HepG2 (cell line): ENCODE measurements around the gene FBXO33. TPM values are rescaled to one million over a fixed set of nuclear protein-coding genes. Genes with fewer than 3 reads are reported as not detected.

ENCODE experiments used
- ATF2 ChIP-seq: sonication (generic); formaldehyde crosslinking; IDR thresholded peaks from 2 replicates; pipeline ENCODE4 v1.4.0; 2020; ENCODE audit warnings: missing genetic modification reagents
- DMTF1 ChIP-seq: sonication (generic); formaldehyde crosslinking; IDR thresholded peaks from 2 replicates; pipeline ENCODE4 v1.4.0; 2020; ENCODE audit warnings: mild to moderate bottlenecking, missing genetic modification reagents
- HCFC1 ChIP-seq: fragments of 150-350 bp; IDR thresholded peaks from 2 replicates; pipeline ENCODE4 v1.6.1; 2014; ENCODE audit warnings: low read depth, low read length
- HES4 ChIP-seq: sonication (generic); formaldehyde crosslinking; IDR thresholded peaks from 2 replicates; pipeline ENCODE4 v1.9.0; 2021; ENCODE audit warnings: mild to moderate bottlenecking, missing genetic modification reagents, borderline replicate concordance
- HMG20A ChIP-seq: IDR thresholded peaks from 2 replicates; pipeline ENCODE4 v1.6.1; 2016; ENCODE audit warnings: borderline replicate concordance
- KLF12 ChIP-seq: sonication (generic); formaldehyde crosslinking; IDR thresholded peaks from 2 replicates; pipeline ENCODE4 v1.4.0; 2020; ENCODE audit warnings: missing genetic modification reagents, borderline replicate concordance
- NFKBIZ ChIP-seq: IDR thresholded peaks from 2 replicates; pipeline ENCODE4 v1.6.1; 2018; ENCODE audit warnings: missing genetic modification reagents, missing compliant biosample characterization
- NR2F6 ChIP-seq, 2 experiments: IDR thresholded peaks; 2 replicates each; pipeline ENCODE4 v1.6.1; 2016; ENCODE audit warnings: antibody characterized with exemption in 1 of 2, mild to moderate bottlenecking in 1 of 2
- REL ChIP-seq: sonication (generic); formaldehyde crosslinking; conservative IDR thresholded peaks from 2 replicates; pipeline ENCODE4 v1.8.0; 2022; ENCODE audit warnings: mild to moderate bottlenecking, missing genetic modification reagents, moderate library complexity
- STAT5B ChIP-seq: sonication (generic); formaldehyde crosslinking; IDR thresholded peaks from 2 replicates; pipeline ENCODE4 v1.4.0; 2020; ENCODE audit warnings: missing genetic modification reagents
- ZFP62 ChIP-seq: sonication (generic); formaldehyde crosslinking; IDR thresholded peaks from 2 replicates; pipeline ENCODE4 v1.4.0; 2020; ENCODE audit warnings: missing genetic modification reagents
- ZNF616 ChIP-seq: sonication (generic); formaldehyde crosslinking; IDR thresholded peaks from 2 replicates; pipeline ENCODE4 v1.5.0; 2020; ENCODE audit warnings: low read depth, mild to moderate bottlenecking, missing genetic modification reagents
- ZNF761 ChIP-seq: sonication (generic); formaldehyde crosslinking; conservative IDR thresholded peaks from 2 replicates; pipeline ENCODE4 v1.4.0; 2020; ENCODE audit warnings: mild to moderate bottlenecking, missing genetic modification reagents
- ZNF788 ChIP-seq: sonication (generic); formaldehyde crosslinking; IDR thresholded peaks from 2 replicates; pipeline ENCODE4 v1.5.0; 2020; ENCODE audit warnings: mild to moderate bottlenecking, missing genetic modification reagents, borderline replicate concordance
- polyA plus RNA-seq, 8 experiments: library from polyadenylated mRNA; depleted of rRNA in 3 of 8; stranded (reverse) in 7 of 8; unstranded in 1 of 8; fragments of >200 nt; fragmentation: Illumina TruSeq in 4 of 8; extraction: Trizol in 4 of 8; gene quantifications; 2 replicates each; pipeline versions ENCODE4 v1.2.1 to v1.2.3, GENCODE V29; 2011 to 2016; ENCODE audit warnings: low read depth in 4 of 8, missing spikeins in 1 of 8, mixed read lengths in 1 of 8; ENCODE audit not compliant: insufficient read depth in 1 of 8
- total RNA-seq, 5 experiments: library from RNA; depleted of rRNA; stranded (reverse); fragments of >200 nt; fragmentation: Illumina TruSeq; extraction: Trizol; gene quantifications; 2 replicates each; pipeline ENCODE4 v1.2.3, GENCODE V29; 2016; ENCODE audit warnings: low read depth in 1 of 5
- TF ChIP-seq, protein P1 (sequence below): sonication (generic); formaldehyde crosslinking; IDR thresholded peaks from 2 replicates; pipeline ENCODE4 v1.8.0; 2023; ENCODE audit warnings: mild to moderate bottlenecking, missing genetic modification reagents
- TF ChIP-seq, protein P2 (sequence below): sonication (generic); formaldehyde crosslinking; IDR thresholded peaks from 2 replicates; pipeline ENCODE4 v1.4.0; 2020; ENCODE audit warnings: low read depth, mild to moderate bottlenecking, missing genetic modification reagents
- TF ChIP-seq, protein P3 (sequence below), 2 experiments: IDR thresholded peaks; 2 replicates each; pipeline ENCODE4 v1.6.1; 2011 to 2012; ENCODE audit warnings: low read length in 2 of 2, borderline replicate concordance in 1 of 2, low read depth in 1 of 2, mild to moderate bottlenecking in 1 of 2, moderate library complexity in 1 of 2

Gene FBXO33
- total and polyA plus RNA-seq, 2 of the 13 experiments (the other 11 are each of a cell fraction or from before 2014, with no cell fraction given) = 15.5 to 16.9 TPM

GRCh38 chr14:39432179-39432618, at the start of gene FBXO33 (continued):
- TF ChIP-seq, protein P1, sequence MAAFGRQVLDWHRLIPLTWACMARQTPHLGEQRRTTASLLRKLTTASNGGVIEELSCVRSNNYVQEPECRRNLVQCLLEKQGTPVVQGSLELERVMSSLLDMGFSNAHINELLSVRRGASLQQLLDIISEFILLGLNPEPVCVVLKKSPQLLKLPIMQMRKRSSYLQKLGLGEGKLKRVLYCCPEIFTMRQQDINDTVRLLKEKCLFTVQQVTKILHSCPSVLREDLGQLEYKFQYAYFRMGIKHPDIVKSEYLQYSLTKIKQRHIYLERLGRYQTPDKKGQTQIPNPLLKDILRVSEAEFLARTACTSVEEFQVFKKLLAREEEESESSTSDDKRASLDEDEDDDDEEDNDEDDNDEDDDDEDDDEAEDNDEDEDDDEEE (CRISPR knock-in tag) = peak; percentile 94; the same call in 1 of the 2 replicates
- TF ChIP-seq REL (peak; percentile 15; the same call in 1 of the 2 replicates), HMG20A (CRISPR knock-in tag) (no peak), KLF12 (peak; percentile 100), NR2F6 (IDR thresholded peaks at IDR 0.05) (no peak; the same call in 1 of the 2 replicates), NR2F6 (CRISPR knock-in tag; IDR thresholded peaks at IDR 0.05) (peak; percentile 41; the same call in 1 of the 2 replicates), NFKBIZ (CRISPR knock-in tag) (0 out of 2 replicates have a peak, but pooled peaks have one; percentile 55), ZNF788 (CRISPR knock-in tag) (peak; percentile 72; the same call in 1 of the 2 replicates), HCFC1 (peak; percentile 56; the same call in 1 of the 2 replicates), ZNF616 (CRISPR knock-in tag) (peak; percentile 92), HES4 (CRISPR knock-in tag) (peak; percentile 72; the same call in 1 of the 2 replicates), DMTF1 (no peak), STAT5B (CRISPR knock-in tag) (0 out of 2 replicates have a peak, but pooled peaks have one; percentile 69), ATF2 (CRISPR knock-in tag) (peak; percentile 86), ZFP62 (CRISPR knock-in tag) (peak; percentile 94; the same call in 1 of the 2 replicates), ZNF761 (CRISPR knock-in tag) (no peak)
- TF ChIP-seq, protein P2, sequence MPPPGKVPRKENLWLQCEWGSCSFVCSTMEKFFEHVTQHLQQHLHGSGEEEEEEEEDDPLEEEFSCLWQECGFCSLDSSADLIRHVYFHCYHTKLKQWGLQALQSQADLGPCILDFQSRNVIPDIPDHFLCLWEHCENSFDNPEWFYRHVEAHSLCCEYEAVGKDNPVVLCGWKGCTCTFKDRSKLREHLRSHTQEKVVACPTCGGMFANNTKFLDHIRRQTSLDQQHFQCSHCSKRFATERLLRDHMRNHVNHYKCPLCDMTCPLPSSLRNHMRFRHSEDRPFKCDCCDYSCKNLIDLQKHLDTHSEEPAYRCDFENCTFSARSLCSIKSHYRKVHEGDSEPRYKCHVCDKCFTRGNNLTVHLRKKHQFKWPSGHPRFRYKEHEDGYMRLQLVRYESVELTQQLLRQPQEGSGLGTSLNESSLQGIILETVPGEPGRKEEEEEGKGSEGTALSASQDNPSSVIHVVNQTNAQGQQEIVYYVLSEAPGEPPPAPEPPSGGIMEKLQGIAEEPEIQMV (CRISPR knock-in tag) = peak; percentile 78; the same call in 1 of the 2 replicates
- TF ChIP-seq, protein P3, sequence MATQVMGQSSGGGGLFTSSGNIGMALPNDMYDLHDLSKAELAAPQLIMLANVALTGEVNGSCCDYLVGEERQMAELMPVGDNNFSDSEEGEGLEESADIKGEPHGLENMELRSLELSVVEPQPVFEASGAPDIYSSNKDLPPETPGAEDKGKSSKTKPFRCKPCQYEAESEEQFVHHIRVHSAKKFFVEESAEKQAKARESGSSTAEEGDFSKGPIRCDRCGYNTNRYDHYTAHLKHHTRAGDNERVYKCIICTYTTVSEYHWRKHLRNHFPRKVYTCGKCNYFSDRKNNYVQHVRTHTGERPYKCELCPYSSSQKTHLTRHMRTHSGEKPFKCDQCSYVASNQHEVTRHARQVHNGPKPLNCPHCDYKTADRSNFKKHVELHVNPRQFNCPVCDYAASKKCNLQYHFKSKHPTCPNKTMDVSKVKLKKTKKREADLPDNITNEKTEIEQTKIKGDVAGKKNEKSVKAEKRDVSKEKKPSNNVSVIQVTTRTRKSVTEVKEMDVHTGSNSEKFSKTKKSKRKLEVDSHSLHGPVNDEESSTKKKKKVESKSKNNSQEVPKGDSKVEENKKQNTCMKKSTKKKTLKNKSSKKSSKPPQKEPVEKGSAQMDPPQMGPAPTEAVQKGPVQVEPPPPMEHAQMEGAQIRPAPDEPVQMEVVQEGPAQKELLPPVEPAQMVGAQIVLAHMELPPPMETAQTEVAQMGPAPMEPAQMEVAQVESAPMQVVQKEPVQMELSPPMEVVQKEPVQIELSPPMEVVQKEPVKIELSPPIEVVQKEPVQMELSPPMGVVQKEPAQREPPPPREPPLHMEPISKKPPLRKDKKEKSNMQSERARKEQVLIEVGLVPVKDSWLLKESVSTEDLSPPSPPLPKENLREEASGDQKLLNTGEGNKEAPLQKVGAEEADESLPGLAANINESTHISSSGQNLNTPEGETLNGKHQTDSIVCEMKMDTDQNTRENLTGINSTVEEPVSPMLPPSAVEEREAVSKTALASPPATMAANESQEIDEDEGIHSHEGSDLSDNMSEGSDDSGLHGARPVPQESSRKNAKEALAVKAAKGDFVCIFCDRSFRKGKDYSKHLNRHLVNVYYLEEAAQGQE (IDR thresholded peaks at IDR 0.05; ENCODE audit: borderline replicate concordance in 1 of 2, low read depth in 1 of 2, low read length in 2 of 2) = no peak
